HG02981 (cell line): ENCODE results near the gene MAP4K3.

Source experiments
- ATAC-seq: cut with Tn5 transposase; IDR thresholded peaks from one replicate; pipeline ENCODE4 v1.9.1; 2021; ENCODE audit warnings: mild to moderate bottlenecking, moderate library complexity; ENCODE audit not compliant: unreplicated experiment

MAP4K3 gene

DNA sequence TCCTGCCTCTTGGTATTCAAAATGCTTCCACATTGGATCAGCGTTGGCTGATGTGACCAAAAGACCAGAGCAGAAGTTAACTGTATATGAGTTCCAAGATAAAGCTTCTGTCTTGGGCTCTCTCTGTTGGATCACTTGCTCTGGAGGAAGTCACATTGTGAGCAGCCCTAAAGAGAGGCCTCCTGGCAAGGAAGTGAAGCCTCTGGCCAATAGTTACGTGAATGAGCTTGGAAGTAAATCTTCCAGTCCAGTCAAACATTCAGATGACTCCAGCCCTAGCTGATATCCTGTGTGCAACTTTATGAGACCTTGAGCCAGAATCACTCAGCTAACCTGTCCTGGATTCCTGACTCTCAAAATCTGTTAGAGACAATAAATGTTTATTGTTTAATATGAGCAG lies 125.6 kb downstream of the MAP4K3 start:
- no peak for ATAC-seq

DNA sequence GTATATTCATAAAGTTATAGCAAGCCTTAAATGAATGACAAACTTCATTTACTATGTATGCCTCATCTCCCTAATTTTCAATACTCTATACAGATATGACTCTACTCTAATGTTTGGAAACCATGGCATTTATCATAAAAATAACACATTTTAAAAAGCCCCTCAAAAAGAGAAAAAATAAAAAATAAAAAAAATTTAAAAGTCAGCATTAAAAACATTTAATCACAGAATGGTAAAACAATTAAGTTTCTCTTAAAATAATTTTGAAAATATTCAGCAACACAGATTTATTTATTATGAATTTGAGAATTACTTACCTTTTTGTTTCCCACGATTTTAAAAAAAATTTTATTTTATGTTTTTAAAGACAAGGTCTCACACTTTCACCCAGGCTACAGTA lies 128.3 kb downstream of the MAP4K3 start:
- no peak for ATAC-seq

DNA sequence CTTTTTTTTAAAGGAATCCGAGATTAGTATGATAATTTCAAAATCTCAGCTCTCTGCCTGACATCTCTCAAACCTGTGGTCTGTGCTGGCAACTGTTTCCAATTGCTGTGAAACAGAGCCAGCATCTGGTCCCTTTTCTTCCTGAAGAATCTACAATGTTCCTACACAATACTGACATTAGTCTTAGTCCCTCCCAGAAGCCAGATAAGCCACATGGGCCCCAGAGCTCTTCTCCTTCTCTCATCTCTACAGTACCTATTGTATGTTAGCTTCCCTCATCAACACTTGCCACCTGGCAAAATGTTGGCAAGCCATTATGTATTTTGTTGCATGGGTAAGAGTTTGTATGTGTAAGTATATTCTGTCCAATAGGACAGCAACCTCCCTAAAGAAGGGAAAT lies 130.5 kb downstream of the MAP4K3 start:
- ATAC-seq, result no peak

DNA sequence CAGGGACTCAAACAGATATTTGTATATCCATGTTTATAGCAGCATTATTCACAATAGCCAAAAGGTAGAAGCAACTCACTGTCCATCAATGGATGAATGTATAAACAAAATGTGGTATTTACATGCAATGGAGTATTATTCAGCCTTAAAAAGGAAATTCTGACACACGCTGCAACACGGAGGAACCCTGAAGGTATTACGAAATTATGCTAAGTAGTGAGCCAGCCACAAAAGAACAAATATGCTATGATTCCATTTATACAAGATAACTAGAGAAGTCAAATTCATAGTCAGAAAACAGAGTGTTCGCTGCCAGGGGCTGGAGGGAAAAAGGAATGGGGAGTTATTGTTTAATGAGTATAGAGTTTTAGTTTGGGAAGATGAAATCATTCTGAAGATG lies 132.4 kb downstream of the MAP4K3 start:
- no peak for ATAC-seq

DNA sequence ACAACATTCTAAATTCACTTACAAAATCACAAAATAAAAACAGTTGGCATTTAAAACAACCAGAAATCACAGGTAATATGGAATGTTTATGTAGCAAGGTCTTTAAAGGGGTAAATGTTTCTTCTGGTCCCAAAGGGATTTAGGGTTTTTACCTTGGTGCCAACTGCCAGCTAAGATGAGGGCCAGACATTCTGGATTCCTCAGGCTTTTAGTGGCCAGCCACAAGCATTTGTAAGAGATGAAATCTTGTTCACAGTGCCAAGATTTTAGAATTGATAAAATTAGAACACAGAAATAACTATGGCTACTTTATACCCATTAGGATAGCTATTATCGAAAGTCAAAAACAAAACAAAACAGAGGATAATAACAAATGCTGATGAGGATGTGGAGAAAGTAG lies 132.9 kb downstream of the MAP4K3 start:
- no peak for ATAC-seq

DNA sequence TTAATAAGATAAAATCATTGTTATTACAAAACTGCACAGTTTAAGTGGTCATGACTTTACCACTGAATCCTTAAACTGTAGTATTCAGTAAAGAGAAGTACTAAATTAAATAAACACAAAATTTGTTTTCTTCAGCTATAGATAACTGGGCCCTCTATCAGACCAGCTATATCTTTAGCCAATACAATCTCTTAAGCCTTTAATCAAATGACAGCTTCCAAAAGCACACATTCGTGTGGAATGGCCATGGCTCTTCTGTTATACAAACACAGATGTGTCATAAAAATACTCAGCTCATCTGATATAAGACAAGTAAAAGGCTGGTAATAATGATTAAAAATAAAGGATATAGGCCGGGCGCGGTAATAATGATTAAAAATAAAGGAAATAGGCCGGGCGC lies 135.7 kb downstream of the MAP4K3 start:
- ATAC-seq, result no peak

DNA sequence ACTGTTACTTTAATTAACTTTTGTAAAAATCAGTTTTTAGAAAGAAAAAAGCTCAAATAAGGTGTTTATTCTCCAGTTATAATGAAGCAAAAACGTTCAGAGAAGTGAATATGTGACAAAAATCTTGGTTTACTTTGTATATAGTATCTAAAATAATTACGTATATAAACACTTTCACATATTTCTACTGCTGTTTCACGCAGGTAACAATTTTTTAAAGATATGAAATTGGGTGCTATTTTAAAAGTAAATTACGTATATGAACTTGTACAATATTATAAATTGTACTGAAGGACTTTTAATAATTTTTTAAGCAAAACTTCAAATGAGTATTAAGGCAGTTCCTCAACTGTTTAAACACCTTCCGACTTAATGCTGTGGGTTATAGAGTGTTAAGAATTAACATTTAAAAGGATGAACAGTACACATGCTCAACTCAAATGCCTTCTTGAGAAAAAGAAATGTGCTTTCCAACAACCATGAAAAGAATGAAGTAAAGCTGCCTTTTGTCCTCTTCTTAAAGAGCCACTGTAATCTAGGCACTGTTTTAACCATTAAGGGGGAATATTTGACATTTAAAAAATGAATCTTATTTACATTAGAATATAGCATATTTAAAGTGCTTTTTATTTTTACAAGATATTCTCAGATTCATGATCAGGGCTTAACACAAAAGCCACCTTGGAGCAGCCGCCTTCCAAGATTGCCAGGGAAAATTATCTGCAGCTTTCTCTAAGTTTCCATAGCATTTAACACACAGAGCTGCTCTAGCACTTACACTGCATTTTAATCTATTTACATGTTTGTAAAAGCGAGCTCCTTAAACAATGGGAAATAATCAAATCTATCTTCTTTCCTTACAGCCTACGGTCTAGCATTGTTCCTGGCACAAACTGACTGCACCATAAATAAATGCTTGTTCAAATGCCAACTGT lies 136.8 kb downstream of the MAP4K3 start:
- no peak for ATAC-seq

DNA sequence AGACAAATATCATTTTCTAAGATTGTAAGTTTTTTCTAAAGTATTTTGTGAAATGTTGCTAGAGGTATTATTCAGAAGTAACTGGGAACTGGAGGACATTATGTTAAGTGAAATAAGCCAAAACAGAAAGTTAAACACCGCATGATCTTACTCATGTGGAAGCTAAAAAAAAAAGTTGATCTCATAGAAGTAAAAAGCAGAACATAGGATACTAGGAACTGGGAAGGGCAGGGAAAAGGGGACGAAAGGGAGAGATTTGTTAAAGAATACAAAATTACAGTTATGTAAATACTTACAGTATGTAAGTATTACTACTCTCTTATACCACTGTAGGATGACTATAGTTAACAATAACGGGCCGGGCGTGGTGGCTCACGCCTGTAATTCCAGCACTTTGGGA lies 146.7 kb downstream of the MAP4K3 start:
- no peak for ATAC-seq

DNA sequence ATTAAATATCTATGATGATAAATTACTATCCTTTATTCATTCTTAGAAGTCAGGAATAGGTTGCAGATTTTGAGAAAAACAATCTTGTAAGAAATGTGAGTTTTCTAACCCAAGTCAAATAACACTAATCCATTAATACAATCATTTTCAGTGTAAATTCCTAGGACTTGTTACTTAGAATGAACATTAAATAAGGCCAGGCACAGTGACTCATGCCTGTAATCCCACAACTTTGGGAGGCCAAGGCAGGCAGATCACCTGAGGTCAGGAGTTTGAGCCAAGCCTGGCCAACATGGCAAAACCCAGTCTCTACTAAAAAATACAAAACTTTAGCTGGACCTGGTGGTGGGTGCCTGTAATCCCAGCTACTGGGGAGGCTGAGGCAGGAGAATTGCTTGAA lies 147.5 kb downstream of the MAP4K3 start:
- no peak for ATAC-seq

DNA sequence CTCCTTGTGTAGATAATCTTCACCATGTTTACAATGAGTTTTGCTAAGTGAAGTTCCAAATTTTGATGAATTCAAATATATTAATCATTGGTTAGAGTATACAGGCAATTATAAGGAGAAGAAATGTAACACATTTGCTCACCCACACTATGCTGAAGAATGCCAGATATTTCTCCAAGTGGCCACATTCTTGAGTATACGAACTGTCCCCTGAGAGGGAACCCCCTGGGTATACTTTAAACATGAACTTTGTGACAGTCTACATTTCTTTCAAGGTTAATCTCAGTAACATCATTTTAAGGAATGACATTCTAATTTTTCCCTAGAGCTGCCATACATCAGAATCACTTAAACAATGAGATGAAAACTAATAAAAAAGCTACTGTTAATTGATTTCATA lies 153.5 kb downstream of the MAP4K3 start:
- ATAC-seq, result no peak

DNA sequence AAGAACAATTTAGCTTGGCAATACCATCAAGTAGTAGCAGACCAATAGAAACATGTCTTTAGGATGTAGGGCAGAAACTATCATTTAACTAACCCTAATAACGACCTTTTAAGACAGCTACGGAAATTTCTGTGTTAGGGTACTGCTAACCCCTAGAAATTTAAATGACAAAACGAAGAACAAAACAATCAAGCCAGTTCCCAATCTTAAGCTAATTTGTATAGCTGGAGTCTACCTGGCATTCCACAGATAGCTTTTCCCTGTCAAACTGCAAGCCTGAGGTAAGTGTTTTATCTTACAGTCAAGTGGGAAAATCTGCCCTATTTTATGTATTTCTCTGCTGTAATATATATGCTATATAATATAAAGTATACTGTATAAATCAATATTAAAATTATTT lies 155.7 kb downstream of the MAP4K3 start:
- no peak for ATAC-seq

DNA sequence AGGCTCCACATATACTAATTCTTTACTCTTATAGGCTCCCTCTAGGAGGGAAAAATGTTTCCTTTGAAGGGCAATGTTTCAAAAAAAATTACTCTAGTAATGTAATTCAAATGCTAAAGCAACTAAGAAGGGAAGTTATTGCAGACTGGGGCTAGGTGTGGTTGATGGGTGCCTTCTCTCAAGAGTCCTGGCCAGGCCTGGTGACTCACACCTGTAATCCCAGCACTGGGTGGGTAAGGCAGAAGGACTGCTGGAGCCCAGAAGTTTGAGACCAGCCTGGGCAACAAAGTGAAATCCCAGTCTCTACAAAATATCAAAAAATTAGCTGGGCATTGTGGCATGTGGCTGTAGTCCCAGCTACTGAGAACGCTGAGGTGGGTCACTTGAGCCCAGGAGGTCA lies 162.1 kb downstream of the MAP4K3 start:
- ATAC-seq, result no peak

DNA sequence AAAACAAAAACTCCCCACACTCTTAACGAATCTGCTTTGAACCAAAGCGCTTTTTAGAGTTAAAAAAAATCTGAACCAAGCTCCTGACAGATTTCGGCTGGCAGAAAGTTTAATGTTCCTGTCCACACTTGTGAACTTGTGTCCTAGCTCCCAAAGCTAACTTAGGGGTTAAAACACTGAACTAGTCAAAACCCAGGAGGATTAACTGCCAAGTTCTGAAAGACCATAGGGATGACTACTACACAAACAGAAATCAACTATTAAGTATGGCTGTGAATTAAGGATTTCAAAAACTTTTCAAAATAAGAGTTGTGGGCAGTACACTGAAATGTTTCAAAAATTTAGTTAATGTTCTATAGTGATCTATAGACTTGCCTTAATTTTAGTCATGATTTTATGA lies 167.1 kb downstream of the MAP4K3 start:
- ATAC-seq, result no peak

DNA sequence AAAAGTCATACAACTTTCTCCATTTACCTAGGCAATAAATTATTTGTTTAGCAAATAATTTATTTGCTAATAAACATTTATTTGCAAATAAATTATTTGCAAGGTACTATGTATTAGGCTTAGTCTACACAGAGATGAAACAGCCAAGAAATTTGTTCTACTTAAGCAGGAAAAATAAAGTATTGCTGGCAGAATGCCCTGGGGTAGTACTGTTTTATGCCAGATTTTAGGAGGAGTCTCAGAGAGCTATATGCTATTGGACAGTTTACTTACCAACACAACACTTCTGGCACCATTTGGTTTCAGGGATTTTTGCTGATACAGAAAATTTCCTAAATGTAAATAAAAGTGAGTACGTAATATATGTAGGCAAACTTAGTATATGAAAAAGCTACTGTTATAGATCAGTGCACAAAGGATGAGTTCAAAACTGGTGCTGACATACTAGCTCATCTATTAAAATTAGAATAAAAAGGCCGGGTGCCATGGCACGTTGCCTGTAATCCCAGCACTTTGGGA lies 170.1 kb downstream of the MAP4K3 start:
- no peak for ATAC-seq

DNA sequence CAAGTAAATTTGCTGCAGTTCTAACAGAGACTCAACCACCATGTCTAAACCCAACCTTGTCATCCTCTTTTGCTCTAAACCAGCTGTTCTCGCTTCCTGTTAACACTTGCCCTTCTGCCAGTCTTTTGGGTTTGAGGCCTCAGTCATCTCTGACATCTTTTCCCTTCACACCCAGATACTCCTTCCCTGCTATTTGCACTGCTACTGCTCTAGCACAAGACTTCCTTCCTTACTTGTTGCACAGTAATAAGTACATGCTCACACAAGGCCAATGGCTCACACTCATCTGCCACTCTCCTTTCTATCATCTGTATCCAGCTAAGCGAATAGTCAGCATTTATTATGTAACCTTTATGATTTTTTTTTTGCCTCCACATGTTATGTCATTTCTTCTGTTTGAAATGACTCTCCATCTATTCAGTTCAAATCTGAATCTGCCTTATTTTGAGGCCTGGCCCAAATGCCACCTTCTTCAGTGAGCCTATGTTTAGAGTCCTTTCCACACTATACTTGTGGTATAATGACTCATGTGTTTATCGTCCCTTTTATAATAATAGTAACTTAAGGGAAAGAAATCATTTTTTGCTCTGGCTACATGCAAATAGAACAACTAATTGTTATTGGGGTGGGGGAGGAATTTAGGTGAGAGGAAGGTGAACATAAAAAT lies 170.8 kb downstream of the MAP4K3 start:
- peak; percentile 69 for ATAC-seq

DNA sequence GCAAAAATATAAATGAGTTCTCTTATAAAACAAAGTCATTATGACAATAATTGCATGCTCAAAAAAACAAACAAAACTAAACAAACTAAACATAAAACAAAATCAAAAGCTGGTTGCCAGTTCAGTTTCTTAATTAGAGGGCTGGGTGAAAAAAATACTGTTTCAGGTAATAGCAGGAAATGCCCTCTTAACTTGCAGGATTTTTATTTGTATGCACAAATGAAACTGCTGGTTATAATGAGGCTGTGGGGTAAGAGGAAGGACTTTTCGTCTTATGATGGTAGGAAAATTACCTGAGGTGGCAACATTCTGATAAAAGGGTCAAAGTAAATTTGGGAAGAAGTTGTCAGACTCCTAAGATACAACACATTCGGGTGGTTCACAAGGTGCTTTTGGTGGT lies 171.8 kb downstream of the MAP4K3 start:
- ATAC-seq, result no peak

DNA sequence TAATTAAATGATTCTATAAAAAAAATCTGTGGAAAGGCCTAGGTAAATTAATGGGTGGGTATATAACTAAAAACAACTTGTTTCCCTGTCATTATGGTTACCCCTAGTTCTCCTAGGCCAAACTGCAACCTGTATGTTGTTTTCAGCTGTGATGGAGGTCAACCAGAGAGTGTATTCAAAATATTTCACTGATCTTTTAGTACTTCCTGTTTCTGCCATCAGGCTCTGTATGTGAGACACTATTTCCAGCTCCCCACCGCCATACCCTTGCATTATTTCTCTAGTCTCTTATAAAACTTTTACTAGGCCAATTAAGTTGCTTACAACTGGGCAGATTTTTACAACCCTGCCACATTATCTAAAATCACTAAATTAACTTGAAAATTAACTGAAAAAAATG lies 172.4 kb downstream of the MAP4K3 start:
- ATAC-seq, result peak; percentile 71

DNA sequence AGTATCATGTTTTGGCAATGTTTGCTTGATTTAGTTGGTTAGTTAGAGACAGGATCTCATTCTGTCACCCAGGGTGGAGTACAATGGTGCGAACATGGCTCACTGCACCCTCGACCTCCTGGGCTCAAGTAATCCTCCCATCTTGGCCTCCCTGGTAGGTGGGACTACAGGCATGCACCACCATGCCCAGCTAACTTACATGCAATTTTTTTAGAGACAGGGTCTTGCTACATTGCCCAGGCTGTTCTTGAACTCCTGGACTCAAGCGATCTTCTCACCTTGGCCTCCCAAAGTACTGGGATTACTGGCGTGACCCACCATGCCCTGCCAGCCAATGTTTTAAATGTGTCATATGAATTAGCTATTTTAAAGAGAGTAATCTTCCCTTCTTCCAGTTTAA lies 177.0 kb downstream of the MAP4K3 start:
- ATAC-seq, result no peak

DNA sequence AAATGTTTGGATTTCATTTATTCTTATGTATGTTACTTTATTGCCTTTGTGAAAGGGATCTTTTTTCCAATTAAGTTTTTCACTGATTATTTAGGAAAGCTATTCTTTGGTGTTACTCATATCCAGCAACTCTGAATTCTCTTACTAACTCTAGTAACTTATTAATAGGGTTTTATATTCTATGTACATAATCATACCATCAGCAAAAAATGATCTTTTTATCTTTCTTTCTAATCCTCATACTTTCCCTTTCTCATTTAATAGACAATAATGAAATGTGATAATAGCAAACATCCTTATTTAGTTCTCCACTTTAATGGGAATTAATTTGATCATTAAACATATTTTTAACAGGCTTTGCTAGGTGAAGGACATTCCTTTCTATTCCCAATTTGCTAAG lies 181.0 kb downstream of the MAP4K3 start:
- ATAC-seq, result no peak

DNA sequence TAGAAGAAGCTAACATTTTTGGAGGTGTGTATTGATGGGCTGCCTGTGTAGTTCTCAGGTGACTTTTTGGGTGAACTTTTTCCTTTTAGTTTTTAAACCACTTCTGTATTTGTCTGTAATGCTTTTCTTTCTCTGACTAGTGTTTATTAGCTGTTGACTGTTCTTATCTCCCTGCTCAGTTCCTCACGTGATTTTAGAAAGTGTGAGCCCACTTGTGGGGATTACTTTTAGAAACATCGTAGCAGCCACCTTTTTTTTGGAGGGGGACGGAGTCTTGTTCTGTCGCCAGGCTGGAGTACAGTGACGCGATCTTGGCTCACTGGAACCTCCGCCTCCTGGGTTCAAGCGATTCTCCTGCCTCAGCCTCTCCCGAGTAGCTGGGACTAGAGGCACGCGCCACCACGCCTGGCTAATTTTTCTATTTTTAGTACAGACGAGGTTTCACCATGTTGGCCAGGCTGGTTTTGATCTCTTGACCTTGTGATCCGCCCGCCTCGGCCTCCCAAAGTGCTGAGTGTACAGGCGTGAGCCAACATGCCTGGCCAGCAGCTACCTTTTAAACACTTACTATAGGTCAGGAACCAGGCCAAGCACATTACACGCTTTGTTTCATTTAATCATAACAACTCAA lies 184.1 kb downstream of the MAP4K3 start:
- ATAC-seq, result no peak

DNA sequence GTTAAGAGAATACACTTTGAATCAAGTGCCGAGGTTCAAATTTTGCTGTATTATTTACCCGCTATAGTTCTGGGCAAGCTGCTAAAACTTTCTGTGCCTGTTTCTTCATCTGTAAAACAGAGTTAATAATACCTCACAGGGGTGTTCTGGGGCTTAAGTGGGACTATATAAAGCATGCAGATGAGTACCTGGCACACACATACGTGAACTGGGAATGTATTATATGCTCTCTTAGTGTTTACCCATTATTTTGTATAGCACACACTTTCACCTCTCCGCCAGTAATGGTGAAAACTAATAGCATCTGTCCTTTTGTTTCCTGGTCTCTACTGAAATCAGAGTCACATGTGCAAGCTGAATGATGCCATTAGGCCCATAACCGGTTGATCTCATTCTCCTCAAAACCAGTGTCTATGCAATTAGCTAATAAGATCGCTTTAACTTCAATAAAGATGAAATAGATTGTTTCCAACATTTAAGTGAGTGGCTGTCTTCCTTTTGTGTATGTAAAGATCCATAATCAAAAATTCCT lies 189.5 kb downstream of the MAP4K3 start:
- no peak for ATAC-seq
